DMS153 (cell line): Measurements from ENCODE around the gene PDE7B.
"Not testable (repeated sequence)": the region's sequence is repeated elsewhere in the genome, so short reads cannot be mapped to it uniquely, and the experiment has no call there.

Experiments used
- DNase-seq: peaks from one replicate; lab custom pipeline; 2025; lab: John Stamatoyannopoulos, UW

Gene PDE7B

DNA sequence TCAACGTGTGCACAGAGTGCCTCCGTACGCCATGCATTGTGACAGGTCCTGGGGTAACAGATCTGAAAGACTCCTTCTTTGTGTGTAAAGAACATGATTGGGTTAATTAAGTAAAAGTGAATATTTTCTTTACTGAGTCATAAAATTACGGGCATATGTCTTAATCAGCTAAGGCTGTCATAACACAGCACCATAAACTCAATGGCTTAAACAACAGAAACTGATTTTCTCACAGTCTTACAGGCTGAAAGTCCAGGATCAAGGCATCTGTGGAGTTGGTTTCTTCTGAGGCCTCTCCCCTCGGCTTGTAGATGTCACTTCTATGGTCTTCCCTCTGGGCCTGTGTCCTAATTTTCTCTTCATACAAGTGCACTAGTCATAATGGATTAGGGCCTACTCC is 221.7 kb downstream of the PDE7B start:
- no peak for DNase-seq

DNA sequence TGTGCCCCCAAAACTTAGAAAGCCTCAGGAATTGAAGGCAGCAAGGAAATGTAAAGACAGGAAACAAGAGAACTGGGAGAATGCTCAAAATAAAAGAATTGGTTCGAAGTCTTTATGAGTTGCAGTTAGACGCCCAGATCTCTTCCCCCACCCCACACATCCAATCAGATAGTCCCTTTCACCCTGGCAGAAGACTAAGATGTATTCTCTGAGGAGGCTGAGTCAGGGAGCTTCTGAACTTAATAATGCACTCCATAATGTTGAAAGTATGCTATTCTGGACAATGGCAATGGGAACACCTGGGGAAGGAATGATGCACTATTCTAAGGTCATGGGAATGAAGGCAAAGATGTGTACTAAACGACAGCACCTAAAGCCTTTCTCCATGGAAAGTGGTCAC is 225.0 kb downstream of the PDE7B start:
- DNase-seq: no peak

DNA sequence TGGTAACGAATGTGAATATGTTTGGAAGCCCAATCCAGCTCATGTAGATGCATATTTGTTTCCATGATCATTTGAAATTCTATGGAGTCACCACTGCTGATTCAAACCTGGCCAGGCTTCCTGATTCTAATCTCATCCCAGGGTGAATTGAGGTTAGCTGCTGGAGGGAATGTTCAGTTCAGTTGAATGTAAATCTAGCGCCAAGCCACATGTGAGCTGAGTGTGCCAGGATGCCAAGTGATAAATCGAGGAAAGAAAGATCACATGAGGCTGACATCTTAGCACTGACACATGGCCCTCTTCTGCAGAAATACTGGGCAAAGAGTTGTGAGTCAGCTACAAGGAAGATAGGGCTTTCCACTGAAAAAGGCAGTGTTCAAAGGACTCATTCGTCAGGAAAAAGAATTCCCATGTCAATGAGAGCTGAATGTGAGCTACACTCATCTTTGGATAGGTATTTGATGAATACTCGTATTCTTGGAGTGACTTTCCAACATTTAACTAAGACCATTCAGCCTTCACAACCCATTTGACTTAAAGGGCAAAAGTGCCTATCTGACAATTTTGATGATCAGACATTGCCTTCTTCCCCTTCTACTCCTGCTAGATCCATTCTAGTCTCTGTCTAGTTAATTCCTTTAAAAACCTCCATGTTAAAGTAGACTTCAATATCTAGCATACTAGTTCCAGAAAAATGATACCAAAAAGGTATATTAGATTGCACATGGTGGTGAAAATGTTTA is 226.5 kb downstream of the PDE7B start:
- no peak for DNase-seq

DNA sequence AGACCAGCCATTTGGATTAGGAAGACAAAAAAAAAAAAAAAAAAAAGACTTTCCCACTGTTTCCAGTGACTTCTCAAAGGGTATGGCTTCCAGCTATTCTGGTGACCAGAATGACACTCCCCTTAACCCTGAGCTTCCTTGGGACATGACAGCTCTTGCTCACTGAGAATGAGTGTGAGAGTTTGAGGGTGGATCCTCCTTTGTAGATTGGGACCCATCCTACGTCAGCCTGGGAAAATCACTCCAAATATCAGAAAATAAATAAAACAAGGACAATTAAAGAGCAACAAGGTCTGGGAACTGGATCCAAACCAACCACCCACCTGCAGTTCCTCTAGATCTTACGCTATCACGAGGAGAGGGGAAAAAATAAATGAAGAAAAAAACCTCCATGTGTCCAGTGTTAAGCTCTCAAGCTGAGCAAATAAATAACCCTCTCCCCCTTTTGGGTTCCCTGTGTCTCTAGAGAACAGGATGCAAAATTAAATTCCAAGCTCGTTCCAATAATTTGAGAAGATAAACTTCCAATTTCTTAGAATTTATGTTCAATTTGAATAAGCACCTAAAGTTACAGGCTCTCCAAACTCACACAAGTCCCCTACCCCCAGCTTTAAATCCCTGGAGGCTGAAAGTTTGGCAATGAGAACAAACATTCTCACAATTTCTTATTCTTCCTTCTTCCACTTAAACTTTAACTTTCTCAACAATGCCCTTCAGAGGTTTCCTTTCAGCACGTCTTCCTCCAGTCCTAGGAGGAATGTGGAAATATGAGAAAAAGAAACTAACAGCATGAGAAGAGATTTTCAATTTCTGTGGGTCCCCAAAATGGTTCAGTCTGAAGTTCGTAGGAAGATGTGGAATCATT is 228.4 kb downstream of the PDE7B start:
- no peak for DNase-seq

DNA sequence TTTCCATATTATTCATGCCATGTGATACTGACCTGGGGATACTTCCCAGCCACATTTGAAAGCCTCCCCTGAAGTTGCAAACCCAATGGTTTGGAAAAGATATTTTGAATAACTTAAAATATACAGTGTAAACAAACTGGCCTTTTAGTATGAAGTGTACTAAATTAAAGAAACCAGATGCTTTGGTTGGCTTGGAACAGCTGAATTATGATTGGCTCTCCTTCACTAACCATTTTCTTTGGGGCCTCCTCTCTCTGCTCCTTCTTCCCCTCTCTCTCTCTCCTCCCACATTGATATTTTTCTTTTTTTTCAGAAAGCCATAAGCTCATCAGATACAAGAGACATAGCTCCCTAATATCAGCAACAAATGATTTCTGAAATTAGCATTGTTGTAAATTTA is 232.0 kb downstream of the PDE7B start:
- DNase-seq: no peak

DNA sequence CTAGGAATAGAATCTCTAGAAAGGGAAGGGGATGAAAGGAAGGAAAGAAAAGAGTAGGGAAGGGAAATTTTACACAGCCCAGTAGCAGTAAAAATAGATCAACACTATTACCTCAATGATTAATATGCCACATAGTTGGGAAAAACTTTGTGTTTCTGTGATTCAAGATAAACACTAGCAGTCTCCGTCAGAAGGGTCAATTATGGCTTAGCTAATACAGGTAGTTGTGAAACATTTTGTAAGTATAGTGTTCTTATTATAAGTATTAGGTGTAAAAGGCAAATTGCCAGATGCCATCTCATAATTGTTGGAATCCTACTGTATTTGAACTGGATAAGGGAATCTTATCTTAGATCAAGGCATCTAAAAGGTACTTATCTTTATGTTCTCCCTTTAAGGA is 232.9 kb downstream of the PDE7B start:
- DNase-seq: no peak

DNA sequence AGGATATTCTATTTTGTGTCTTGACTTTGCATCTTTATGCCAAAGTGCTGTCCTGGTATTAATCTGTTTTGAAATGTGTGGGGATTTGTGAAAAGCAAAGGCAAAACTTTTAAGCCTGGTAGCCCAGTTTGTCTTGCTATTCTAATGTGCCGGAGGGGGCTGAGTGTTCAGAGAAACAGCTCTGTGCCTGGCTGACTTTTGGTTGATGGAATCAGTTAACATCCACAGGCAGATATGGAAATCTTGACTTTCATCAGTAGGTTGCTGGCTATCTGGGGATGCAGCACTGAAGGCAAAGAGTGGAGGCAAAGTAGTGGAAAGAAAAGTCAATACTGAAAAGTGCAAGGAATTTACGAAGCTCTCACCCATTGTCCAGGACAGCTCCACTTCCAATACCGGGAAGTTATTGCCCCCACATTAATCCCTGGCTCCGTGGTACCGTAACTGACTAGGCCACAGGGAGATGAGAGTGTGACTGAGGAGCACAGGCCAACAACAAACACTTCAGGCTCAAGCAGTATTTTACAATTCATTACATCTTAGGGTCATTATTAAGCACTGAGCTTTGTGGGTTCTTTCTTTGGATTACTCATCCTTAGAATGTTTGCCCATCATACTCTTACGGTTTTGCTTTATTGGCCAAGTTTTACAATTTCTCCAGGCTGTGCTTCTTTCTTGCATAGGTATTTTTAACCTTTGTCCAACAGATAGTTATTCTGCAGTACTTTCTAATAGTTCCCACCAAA is 234.0 kb downstream of the PDE7B start:
- DNase-seq: no peak

DNA sequence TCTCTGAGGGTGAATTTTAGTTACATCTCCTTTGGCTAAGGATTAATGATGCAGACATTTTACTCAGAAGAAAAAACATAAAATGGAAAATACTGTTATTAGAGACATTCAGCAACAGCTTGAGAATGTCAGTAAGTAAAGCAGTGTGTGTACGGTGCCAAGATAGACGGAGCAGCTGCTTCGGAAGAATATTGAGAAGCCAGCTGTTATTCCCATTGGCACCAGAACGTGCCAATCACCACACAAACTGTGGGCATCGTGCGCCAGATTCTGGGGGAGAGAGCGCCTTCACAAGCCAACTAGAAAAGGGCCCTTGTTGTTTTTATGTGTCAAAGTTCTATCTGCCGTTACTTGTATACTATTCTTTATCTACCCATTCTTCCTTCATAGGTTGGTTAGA is 235.2 kb downstream of the PDE7B start:
- no peak for DNase-seq

DNA sequence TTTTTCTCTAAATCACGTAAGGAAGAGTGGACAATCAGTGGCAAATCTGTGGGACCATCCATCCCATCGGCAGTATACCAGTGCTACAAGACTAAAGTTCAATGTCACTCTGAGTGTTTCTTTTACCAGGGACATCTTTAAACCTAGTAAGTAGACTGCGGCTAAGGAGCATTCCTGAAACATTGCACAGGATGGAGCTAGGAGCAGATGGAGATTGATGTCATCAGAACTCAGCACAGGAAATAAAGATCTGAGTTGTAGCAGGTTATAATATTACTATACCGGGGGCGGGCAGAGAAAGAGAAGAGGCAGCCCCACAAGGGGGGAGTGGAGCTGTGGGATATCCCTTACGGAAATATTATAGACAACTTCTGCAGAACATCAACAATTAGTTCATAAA is 236.5 kb downstream of the PDE7B start:
- no peak for DNase-seq

DNA sequence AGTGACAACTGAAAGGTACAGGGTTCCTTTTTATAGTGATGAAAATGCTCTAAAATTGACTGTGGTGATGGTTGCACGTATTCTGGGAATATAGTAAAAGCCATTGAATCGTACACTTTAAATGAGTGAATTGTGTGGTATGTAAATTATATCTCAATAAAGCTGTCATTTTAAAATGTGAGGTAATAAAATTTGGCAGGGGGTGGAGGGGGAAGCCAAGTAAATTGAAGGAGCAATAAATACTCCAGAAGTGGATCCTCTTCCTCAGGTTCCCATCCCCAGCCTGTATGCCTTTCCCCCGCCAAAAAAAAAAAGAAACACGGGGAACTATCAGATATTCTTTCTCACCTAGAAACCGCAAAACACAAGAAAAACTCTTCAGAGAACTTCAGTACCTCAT is 237.2 kb downstream of the PDE7B start:
- no peak for DNase-seq

DNA sequence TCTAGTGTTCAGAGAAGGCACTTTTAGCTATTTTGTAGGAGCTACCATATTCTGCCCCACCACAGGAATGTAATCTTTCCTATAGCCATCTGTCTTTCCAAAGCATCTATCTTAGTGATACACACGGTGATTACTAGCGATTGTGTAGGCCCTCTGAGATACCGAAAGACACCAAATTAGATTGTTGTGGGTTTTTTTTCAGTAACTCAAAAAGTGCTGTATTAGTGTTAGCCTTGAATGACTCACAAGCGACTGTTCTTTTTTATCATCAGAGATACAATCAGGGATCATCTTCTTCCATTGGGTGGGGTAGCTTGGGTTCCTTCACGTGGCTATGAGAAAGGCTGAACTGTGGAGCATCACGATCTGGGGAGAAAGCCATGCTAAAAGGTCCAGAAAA is 238.4 kb downstream of the PDE7B start:
- DNase-seq: no peak

DNA sequence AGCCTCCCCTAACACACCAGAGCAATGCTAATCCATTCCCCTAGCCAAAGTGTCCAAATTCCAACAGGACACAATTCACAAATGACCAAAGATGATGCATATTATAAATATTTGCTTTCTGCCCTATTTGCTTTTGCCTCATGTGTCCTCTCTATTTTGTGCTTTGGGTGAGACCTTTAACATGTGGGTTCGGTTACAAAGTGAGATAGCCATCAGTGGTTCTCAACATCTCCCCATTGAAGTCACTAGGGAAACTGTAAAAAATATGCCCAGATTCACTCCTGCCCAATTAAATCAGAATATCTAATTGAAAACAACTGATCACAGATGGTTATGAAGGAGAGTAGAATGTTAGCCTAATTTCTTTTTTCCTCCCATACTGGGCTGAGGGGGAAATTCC is 239.4 kb downstream of the PDE7B start:
- no peak for DNase-seq

DNA sequence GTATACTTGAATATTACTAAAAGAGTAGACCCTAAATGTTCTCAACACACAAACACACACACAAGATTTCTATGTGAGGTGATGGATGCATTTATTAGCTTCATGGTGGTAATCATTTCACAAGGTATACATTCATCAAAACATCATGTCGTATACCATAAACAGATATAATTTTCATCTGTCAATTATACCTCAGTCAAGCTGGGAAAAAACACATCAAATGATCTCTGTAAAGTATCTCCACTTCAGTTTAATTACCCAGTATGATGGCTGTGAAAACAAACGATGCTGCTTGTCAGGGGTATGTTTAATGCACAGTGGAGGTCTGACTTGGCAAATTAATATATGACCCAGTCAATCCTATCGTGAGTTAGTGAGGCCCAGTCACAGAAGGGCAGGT is 241.4 kb downstream of the PDE7B start:
- DNase-seq: no peak

DNA sequence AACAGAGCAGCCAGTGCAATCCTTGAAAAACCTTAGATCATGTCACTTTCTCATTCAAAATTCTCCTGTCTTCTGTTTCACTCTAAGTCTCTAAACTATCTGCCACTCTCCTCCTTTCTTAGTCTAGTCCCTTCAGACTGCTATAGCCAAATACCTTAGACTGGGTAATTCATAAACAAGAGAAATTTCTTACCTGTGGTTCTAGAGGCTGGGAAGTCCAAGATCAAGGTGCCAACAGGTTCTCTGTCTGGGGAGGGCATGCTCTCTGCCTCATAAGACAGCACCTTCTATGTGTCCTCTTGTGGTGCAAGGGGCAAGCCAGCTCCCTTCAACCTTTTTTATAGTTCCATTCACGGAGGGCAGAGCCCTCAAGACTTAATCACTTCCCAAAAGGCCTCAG is 242.3 kb downstream of the PDE7B start:
- DNase-seq: no peak

DNA sequence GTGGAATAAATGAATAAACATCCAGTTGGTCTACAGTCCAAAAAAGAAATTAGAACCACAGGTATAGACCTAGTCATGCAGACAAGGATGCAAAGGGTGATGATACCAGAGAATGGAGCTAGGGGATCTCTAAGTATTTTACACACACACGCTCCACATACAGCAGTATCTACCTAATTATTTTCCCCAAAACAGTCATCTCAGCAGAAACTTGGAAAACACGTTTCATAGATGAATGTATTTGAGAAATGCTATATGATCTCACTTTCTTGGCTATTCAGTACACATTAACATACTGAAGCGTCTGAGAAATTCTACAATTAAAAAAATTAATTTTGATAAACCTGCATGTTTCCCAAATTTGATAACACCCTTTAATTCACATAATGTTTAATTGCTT is 243.3 kb downstream of the PDE7B start:
- no peak for DNase-seq

DNA sequence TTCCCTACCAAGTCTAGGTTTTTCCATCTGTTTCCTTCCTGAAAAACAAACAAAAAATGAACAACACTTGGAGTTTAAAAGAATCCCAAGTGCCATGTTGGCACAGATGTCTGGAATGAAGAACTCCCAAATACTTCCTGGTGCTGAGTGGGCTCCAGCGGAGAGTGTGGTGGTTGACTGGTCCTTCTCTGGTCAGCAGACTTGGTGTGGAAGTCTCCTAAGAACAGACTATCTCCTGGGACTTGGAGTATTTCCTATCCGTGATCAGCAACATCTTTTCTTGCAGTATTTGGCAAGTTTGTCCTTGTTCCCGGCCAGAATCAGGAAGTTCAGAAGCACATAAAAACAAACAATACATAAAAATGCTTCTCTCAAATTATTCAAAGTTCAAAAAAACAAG is 244.5 kb downstream of the PDE7B start:
- DNase-seq: no peak

DNA sequence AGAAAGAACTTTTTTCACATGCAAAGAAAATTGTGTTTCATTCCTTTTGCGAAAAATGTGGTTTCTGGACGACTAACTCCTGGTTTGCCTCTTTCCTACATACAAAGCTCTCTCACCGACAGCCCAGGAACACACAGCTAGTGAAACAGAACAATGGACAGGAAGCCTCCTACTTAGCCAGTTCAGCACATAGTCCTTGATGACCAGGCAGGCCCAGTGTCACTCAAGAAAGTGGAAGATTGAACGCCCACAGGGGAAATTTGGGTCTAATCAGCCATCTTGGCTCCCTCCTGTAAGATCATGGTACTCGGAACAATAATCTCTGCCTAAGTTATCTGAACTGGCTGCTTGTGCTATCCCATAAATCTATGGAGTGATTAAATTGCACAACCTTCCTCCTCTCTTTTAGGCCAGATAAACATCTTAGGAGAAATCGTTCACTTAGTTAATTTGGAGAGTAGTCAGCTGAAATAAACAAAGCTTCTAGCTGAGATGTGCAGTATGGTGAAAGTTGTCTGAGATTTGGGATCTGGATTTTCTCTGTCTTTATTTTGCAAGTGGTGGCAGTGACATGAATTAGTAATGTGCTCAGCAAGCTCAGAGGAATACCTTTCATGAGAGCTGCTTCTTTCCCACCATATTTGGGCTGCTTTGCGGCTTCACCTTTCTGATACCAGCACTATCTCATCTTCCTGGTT is 251.6 kb downstream of the PDE7B start:
- no peak for DNase-seq

DNA sequence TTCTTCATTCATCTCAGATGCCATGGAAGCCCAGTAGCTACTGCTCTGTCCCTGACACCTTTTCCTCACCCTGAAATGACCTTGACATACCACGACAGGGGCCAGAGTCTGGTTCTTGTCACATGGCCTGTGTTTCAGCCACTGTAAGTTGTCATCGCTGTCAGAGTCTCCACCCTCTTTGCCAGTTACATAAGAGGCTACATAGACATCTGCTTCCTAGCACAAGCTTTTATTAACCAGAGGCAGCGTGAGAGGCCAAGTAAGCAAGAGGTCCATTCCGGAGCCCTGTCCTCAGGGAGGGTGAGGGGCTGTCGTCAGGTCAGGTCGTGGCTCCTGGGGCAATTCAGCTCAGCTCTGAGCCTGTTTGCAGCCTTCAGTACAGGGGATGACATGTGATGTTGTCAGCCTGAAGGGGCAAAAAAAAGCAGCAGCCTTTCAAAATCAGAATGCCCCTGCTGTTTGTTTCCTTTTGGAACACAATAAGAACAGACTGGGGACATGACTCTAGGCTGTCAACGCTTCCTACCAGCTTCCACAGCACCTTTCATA is 252.3 kb downstream of the PDE7B start:
- no peak for DNase-seq

DNA sequence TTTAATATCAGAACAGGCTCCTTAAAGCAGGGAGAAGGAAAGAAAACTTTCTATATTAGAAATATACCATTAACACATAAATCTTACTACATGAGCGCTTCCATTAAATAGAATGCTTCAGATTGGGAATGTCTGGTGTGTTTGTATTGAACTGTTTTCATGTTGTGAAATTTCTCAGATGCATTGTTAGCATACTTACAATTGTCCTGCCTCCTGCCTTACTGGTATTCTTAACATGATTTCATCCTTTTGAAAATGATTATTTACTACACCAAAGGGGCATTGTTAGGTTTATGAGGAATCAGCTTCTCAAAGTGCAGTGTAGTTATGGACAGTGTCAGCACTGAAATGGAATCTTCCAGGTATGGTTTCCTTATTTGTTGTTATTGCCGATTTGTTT is 253.1 kb downstream of the PDE7B start:
- DNase-seq: no peak

DNA sequence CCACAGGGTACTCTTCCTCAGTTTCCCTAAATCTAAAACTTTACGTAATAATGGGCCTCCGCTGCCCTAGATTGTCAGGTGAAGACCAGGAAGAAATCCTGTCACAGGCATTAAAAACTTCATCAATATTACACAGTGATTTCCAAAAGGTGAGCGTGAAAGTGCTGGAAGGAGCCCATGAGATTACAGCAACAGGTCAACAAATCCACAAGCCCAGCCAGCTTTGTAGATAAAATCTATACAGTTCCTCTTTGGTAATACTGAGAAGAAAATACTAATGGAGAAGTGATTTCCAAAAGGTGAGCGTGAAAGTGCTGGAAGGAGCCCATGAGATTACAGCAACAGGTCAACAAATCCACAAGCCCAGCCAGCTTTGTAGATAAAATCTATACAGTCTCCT is 254.3 kb downstream of the PDE7B start:
- DNase-seq: not testable (repeated sequence)

DNA sequence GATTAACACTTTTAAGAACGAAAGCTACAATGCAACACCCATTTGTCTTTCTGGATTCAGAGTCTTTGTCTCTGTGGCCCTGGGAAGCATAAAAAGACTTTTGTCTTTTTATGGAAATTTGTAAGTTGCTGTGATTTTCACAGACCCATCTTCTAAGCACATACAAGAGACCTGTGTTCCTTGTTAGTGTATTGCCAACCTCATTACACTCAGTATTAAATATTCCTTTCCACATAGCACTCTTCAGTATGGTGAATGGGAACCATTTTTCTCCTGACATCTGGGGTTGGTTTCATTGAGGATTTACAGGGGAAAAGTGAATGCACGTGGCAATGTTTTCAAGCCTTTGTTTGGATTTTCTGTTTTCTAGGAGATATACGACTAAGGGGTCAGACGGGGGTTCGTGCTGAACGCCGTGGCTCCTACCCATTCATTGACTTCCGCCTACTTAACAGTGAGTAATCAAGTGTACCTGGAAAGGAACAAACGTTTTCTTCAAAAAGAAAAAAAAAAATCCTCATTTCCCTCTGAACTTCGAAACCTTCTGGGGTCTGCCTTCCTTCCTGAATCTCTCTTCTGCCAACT is 257.0 kb downstream of the PDE7B start:
- no peak for DNase-seq

DNA sequence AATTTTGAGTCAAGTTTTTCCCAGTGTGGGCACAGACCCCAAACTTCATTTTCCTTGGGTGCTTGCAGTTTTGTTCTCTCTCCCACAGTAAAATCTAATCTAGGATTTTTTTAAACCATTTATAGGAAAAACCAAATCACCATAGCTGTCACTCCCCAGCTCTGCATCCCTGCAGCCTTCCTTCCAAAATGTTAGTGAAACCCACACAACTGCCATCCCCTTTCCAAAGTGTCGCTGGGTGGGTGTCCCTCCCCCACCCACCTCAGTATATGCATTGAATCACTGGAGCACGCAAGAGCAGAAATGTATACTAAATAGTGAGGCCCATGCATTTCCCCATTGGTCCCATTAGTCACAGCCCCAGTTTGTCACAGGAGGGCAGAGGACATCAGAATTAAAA is 260.3 kb downstream of the PDE7B start:
- no peak for DNase-seq
